Neural progenitor cell (in vitro differentiated cells): Measurements from ENCODE around the gene UBTD1. TPM values are rescaled to one million over a fixed set of nuclear protein-coding genes. Genes with fewer than 3 reads are reported as not detected.

Experiments used
- DNase-seq: peaks from one replicate; pipeline ENCODE4 v3.0.0-alpha.2; 2016; ENCODE audit warnings: low spot score
- H2AFZ ChIP-seq: fragments of 200-600 bp; sonication (generic); replicated peaks from 2 replicates; pipeline ENCODE4 v1.6.1; 2016; ENCODE audit warnings: antibody characterized with exemption
- H3F3A ChIP-seq: fragments of 200-600 bp; sonication (generic); 2 replicates; pipeline ENCODE4 v1.6.1; 2016; ENCODE audit warnings: antibody characterized with exemption, low read depth
- H3K27ac ChIP-seq: fragments of 200-600 bp; sonication (generic); 2 replicates; pipeline ENCODE4 v1.5.1; 2016; ENCODE audit warnings: mild to moderate bottlenecking
- H3K27me3 ChIP-seq: fragments of 200-600 bp; sonication (generic); 2 replicates; pipeline ENCODE4 v1.6.1; 2016; ENCODE audit warnings: mild to moderate bottlenecking, moderate library complexity
- H3K36me3 ChIP-seq: fragments of 200-600 bp; sonication (generic); 2 replicates; pipeline ENCODE4 v1.5.1; 2016
- H3K4me1 ChIP-seq: fragments of 200-600 bp; sonication (generic); 2 replicates; pipeline ENCODE4 v1.6.1; 2016; ENCODE audit warnings: mixed run types
- H3K4me2 ChIP-seq: fragments of 200-600 bp; sonication (generic); 2 replicates; pipeline ENCODE4 v1.6.1; 2016
- H3K4me3 ChIP-seq: fragments of 200-600 bp; sonication (generic); 2 replicates; pipeline ENCODE4 v1.5.1; 2016
- H3K79me2 ChIP-seq: fragments of 200-600 bp; sonication (generic); 2 replicates; pipeline ENCODE4 v1.6.1; 2016; ENCODE audit warnings: low read depth
- H3K9ac ChIP-seq: fragments of 200-600 bp; sonication (generic); 2 replicates; pipeline ENCODE4 v1.6.1; 2016
- H3K9me3 ChIP-seq: fragments of 200-600 bp; sonication (generic); 2 replicates; pipeline ENCODE4 v1.5.1; 2016; ENCODE audit warnings: low read depth
- H4K20me1 ChIP-seq: fragments of 200-600 bp; sonication (generic); 2 replicates; pipeline ENCODE4 v1.6.1; 2016; ENCODE audit warnings: low read depth
- H3K27ac Mint-ChIP-seq: 3 replicates; pipeline ENCODE4 v1.8.0; 2021; ENCODE audit warnings: mixed read lengths
- H3K27me3 Mint-ChIP-seq: 2 replicates; pipeline ENCODE4 v1.8.0; 2022; ENCODE audit warnings: low read depth, mild to moderate bottlenecking, inconsistent platforms, moderate library complexity, mixed read lengths; ENCODE audit not compliant: insufficient read depth
- H3K36me3 Mint-ChIP-seq: 3 replicates; pipeline ENCODE4 v1.8.0; 2021; ENCODE audit warnings: mixed read lengths
- H3K4me1 Mint-ChIP-seq: 3 replicates; pipeline ENCODE4 v1.8.0; 2021; ENCODE audit warnings: mixed read lengths
- H3K4me3 Mint-ChIP-seq: 3 replicates; pipeline ENCODE4 v1.8.0; 2021; ENCODE audit warnings: mild to moderate bottlenecking, moderate library complexity, mixed read lengths
- H3K9me3 Mint-ChIP-seq: 3 replicates; pipeline ENCODE4 v1.8.0; 2020; ENCODE audit warnings: mixed read lengths
- CTCF ChIP-seq: fragments of 200-600 bp; sonication (generic); IDR thresholded peaks from 2 replicates; pipeline ENCODE4 v1.5.1; 2017; ENCODE audit warnings: antibody characterized with exemption, mild to moderate bottlenecking
- EZH2 ChIP-seq: fragments of 200-600 bp; sonication (generic); IDR thresholded peaks from 2 replicates; pipeline ENCODE4 v1.6.1; 2017; ENCODE audit warnings: antibody characterized with exemption, mild to moderate bottlenecking, moderate library complexity
- EZH2phosphoT487 ChIP-seq: fragments of 200-600 bp; sonication (generic); IDR thresholded peaks from 2 replicates; pipeline ENCODE4 v1.6.1; 2017; ENCODE audit warnings: antibody characterized with exemption
- total RNA-seq: library from RNA; depleted of rRNA; stranded (reverse); fragments of >200 nt; gene quantifications from 2 replicates; pipeline ENCODE4 v1.2.3, GENCODE V29; 2015; ENCODE audit warnings: low replicate concordance

The UBTD1 gene
- total RNA-seq, 1 donor from 2014 or later, result 4.7 TPM

- Mint-ChIP-seq H3K36me3 (no peaks in the 10 kb centered on the region), H3K9me3 (no peaks in the 10 kb centered on the region), H3K4me3 (no peak overlapping the region), H3K4me1 (peaks cover 55% of the 10 kb centered on the region), H3K27ac (peak overlapping the region; percentile 98), H3K27me3 (peaks cover 2% of the 10 kb centered on the region)
- H3K4me1 ChIP-seq, result peaks cover 18% of the 10 kb centered on the region
- no peaks in the 10 kb centered on the region for H3K9me3 ChIP-seq
- peak; percentile 38 for DNase-seq
- no peaks in the 10 kb centered on the region for H3K27me3 ChIP-seq
- peak overlapping the region; percentile 33 for H3K4me2 ChIP-seq
- peaks cover 11% of the 10 kb centered on the region for H3F3A ChIP-seq
- H4K20me1 ChIP-seq, result no peaks in the 10 kb centered on the region
- peak overlapping the region; percentile 77 for H3K27ac ChIP-seq
- H3K79me2 ChIP-seq, result no peaks in the 10 kb centered on the region
- TF ChIP-seq EZH2phosphoT487 (no peak), CTCF (no peak), EZH2 (no peak)
- no peak overlapping the region for H2AFZ ChIP-seq
- no peaks in the 10 kb centered on the region for H3K36me3 ChIP-seq
- no peak overlapping the region for H3K4me3 ChIP-seq
- H3K9ac ChIP-seq, result peak overlapping the region; percentile 12
These were observed 43.7 kb downstream of the UBTD1 start for GRCh38 chr10:97542169-97543024.

GRCh38 chr10:97543025-97543546 lies 44.4 kb downstream of the UBTD1 start:
- peaks cover 19% of the 10 kb centered on the region for H3K4me1 ChIP-seq
- Mint-ChIP-seq H3K4me1 (peaks cover 62% of the 10 kb centered on the region), H3K36me3 (no peaks in the 10 kb centered on the region), H3K27ac (peak overlapping the region; percentile 98), H3K27me3 (peaks cover 2% of the 10 kb centered on the region), H3K9me3 (no peaks in the 10 kb centered on the region), H3K4me3 (no peak overlapping the region)
- H3K4me3 ChIP-seq, result no peak overlapping the region
- H3K79me2 ChIP-seq, result no peaks in the 10 kb centered on the region
- H3K27me3 ChIP-seq, result no peaks in the 10 kb centered on the region
- no peaks in the 10 kb centered on the region for H3K9me3 ChIP-seq
- peak overlapping the region; percentile 33 for H3K4me2 ChIP-seq
- no peak overlapping the region for H2AFZ ChIP-seq
- peak overlapping the region; percentile 77 for H3K27ac ChIP-seq
- TF ChIP-seq CTCF, result no peak
- no peak for TF ChIP-seq EZH2phosphoT487
- no peak for TF ChIP-seq EZH2
- no peak overlapping the region for H3K9ac ChIP-seq
- no peaks in the 10 kb centered on the region for H3K36me3 ChIP-seq
- H4K20me1 ChIP-seq, result no peaks in the 10 kb centered on the region
- DNase-seq, result no peak
- H3F3A ChIP-seq, result peaks cover 11% of the 10 kb centered on the region

GRCh38 chr10:97546456-97547270 lies 47.9 kb downstream of the UBTD1 start:
- Mint-ChIP-seq H3K4me3 (no peak overlapping the region), H3K9me3 (no peaks in the 10 kb centered on the region), H3K36me3 (no peaks in the 10 kb centered on the region), H3K4me1 (peaks cover 75% of the 10 kb centered on the region), H3K27me3 (peaks cover 7% of the 10 kb centered on the region), H3K27ac (no peak overlapping the region)
- TF ChIP-seq EZH2phosphoT487, result no peak
- no peak for TF ChIP-seq EZH2
- TF ChIP-seq CTCF, result no peak
- Histone ChIP-seq H3K36me3 (no peaks in the 10 kb centered on the region), H3K27me3 (no peaks in the 10 kb centered on the region), H3K4me3 (no peak overlapping the region), H3K9ac (no peak overlapping the region), H4K20me1 (no peaks in the 10 kb centered on the region), H3K27ac (no peak overlapping the region), H3F3A (peaks cover 36% of the 10 kb centered on the region), H3K4me1 (peaks cover 44% of the 10 kb centered on the region), H3K4me2 (no peak overlapping the region), H3K9me3 (no peaks in the 10 kb centered on the region), H2AFZ (no peak overlapping the region), H3K79me2 (no peaks in the 10 kb centered on the region)
- no peak for DNase-seq
